ENCODE measurements around the gene TMEM129.

The TMEM129 gene

GRCh38 chr4:1739358-1739757, 18.2 kb upstream of the TMEM129 start:
- Histone ChIP-seq H3K36me3 (replicated peaks) (peaks cover 52% of the 10 kb centered on the region), H3K27me3 (replicated peaks) (no peaks in the 10 kb centered on the region), H3K4me3 (ENCODE audit: low read depth, low read length) (no peak overlapping the region), H3K27ac (no peak overlapping the region)
- in situ Hi-C loops (cut with HindIII; ENCODE audit: low pct_ligation_motif_present, low sequenced_read_pairs): no loop called here
- no peak for DNase-seq
- TF ChIP-seq, protein P1, sequence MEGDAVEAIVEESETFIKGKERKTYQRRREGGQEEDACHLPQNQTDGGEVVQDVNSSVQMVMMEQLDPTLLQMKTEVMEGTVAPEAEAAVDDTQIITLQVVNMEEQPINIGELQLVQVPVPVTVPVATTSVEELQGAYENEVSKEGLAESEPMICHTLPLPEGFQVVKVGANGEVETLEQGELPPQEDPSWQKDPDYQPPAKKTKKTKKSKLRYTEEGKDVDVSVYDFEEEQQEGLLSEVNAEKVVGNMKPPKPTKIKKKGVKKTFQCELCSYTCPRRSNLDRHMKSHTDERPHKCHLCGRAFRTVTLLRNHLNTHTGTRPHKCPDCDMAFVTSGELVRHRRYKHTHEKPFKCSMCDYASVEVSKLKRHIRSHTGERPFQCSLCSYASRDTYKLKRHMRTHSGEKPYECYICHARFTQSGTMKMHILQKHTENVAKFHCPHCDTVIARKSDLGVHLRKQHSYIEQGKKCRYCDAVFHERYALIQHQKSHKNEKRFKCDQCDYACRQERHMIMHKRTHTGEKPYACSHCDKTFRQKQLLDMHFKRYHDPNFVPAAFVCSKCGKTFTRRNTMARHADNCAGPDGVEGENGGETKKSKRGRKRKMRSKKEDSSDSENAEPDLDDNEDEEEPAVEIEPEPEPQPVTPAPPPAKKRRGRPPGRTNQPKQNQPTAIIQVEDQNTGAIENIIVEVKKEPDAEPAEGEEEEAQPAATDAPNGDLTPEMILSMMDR (IDR thresholded peaks at IDR 0.05; ENCODE audit: low read depth, low read length, missing control alignments): no peak

- H3K27ac ChIP-seq: no peak overlapping the region
- in situ Hi-C loops (cut with HindIII; ENCODE audit: low pct_ligation_motif_present, low sequenced_read_pairs): no loop called here
- peaks cover 54% of the 10 kb centered on the region for H3K36me3 ChIP-seq (replicated peaks)
- no peaks in the 10 kb centered on the region for H3K27me3 ChIP-seq (replicated peaks)
- TF ChIP-seq, protein P1 (IDR thresholded peaks at IDR 0.05; ENCODE audit: low read depth, low read length, missing control alignments): no peak
- no peak overlapping the region for H3K4me3 ChIP-seq (ENCODE audit: low read depth, low read length)
- DNase-seq: no peak
Observed at GRCh38 chr4:1738410-1738809, 17.3 kb upstream of the TMEM129 start.

GRCh38 chr4:1737666-1738065, 16.5 kb upstream of the TMEM129 start:
- no peak for DNase-seq
- H3K36me3 ChIP-seq (replicated peaks): peaks cover 57% of the 10 kb centered on the region
- no peak overlapping the region for H3K4me3 ChIP-seq (ENCODE audit: low read depth, low read length)
- H3K27ac ChIP-seq: no peak overlapping the region
- in situ Hi-C loops (cut with HindIII; ENCODE audit: low pct_ligation_motif_present, low sequenced_read_pairs): no loop called here
- H3K27me3 ChIP-seq (replicated peaks): no peaks in the 10 kb centered on the region
- TF ChIP-seq, protein P1 (IDR thresholded peaks at IDR 0.05; ENCODE audit: low read depth, low read length, missing control alignments): no peak

DNA sequence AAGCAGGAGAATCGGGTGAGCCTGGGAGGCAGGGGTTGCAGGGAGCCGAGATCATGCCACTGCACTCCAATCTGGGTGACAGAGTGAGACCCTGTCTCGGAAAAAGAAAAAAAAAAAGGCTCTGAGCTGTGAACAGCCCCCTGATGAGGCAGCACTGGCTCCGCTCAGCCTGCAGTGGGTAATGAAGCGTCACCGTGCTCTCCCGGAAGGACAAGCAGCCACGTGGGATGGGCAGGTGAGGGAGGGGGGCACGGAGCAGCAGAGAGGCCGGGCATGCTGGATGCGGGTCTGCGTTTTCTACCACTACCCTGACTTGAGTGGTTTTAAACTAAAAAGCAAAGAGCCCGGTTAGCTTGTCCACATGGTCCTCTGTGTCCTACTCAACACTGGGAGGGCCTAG, 15.7 kb upstream of the TMEM129 start:
- H3K36me3 ChIP-seq (replicated peaks): peaks cover 55% of the 10 kb centered on the region
- TF ChIP-seq, protein P1 (IDR thresholded peaks at IDR 0.05; ENCODE audit: low read depth, low read length, missing control alignments): no peak
- H3K27me3 ChIP-seq (replicated peaks): no peaks in the 10 kb centered on the region
- no peak for DNase-seq
- in situ Hi-C loops (cut with HindIII; ENCODE audit: low pct_ligation_motif_present, low sequenced_read_pairs): no loop called here
- H3K27ac ChIP-seq: no peak overlapping the region
- H3K4me3 ChIP-seq (ENCODE audit: low read depth, low read length): no peak overlapping the region

DNA sequence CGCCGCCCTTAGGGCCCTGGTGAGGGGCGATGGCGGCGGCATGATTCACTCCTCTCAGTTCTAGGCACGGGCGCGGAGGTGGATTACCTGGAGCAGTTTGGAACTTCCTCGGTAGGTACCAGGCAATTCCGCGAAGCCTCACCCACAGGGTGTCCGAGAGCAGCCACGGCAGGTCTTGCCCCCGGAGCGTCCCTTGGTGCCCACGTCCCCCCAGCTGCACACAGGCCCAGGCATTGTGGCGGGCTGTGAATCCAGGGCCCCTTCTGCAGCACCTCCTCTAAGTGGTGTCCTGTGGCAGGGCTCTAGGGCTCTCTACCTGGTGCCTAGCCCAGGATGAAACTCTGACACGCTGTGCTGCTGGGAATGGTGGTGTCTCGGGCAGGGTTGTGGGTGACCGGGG, 14.1 kb upstream of the TMEM129 start:
- in situ Hi-C loops (cut with HindIII; ENCODE audit: low pct_ligation_motif_present, low sequenced_read_pairs): no loop called here
- H3K4me3 ChIP-seq (ENCODE audit: low read depth, low read length): no peak overlapping the region
- no peak overlapping the region for H3K27ac ChIP-seq
- no peaks in the 10 kb centered on the region for H3K27me3 ChIP-seq (replicated peaks)
- peaks cover 50% of the 10 kb centered on the region for H3K36me3 ChIP-seq (replicated peaks)
- DNase-seq: no peak
- TF ChIP-seq, protein P1 (IDR thresholded peaks at IDR 0.05; ENCODE audit: low read depth, low read length, missing control alignments): no peak

- TF ChIP-seq, protein P1 (IDR thresholded peaks at IDR 0.05; ENCODE audit: low read depth, low read length, missing control alignments): no peak
- H3K27me3 ChIP-seq (replicated peaks): no peaks in the 10 kb centered on the region
- H3K36me3 ChIP-seq (replicated peaks): peaks cover 40% of the 10 kb centered on the region
- no peak for DNase-seq
- no peak overlapping the region for H3K4me3 ChIP-seq (ENCODE audit: low read depth, low read length)
- in situ Hi-C loops (cut with HindIII; ENCODE audit: low pct_ligation_motif_present, low sequenced_read_pairs): no loop called here
- no peak overlapping the region for H3K27ac ChIP-seq
Observed at GRCh38 chr4:1732911-1733310, 11.8 kb upstream of the TMEM129 start.
